ENCODE measurements around the gene WDR53. TPM values are rescaled to one million over a fixed set of nuclear protein-coding genes. Genes with fewer than 3 reads are reported as not detected.
"Not testable (repeated sequence)": the region's sequence is repeated elsewhere in the genome, so short reads cannot be mapped to it uniquely, and the experiment has no call there.

Gene WDR53
- polyA plus RNA-seq, 4 donors: 15.1 to 19.2 (median 18.0) TPM

DNA sequence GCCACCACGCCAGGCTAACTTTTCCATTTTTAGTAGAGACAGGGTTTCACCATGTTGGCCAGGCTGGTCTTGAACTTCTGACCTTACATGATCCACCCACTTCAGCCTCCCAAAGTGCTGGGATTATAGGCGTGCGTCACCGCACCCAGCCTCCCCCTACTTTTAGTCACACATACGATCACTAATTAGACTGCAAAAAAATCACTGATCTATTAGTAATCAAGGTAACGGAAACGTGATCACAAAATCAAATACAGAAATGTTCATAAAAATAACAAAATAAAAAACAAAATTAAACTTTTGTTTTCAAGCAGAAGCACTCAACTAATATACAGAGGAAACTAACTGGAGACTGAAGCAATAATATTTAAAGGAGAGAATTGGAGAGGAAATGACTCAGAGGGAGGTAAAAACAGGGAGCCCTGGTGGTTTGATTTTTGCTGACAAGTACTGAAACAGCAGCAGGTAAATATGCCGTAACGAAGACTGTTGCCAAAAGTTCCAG lies 4.6 kb downstream of the WDR53 start:
- DNase-seq (ENCODE audit: low read depth in 4 of 4, low spot score in 2 of 4): no peak

DNA sequence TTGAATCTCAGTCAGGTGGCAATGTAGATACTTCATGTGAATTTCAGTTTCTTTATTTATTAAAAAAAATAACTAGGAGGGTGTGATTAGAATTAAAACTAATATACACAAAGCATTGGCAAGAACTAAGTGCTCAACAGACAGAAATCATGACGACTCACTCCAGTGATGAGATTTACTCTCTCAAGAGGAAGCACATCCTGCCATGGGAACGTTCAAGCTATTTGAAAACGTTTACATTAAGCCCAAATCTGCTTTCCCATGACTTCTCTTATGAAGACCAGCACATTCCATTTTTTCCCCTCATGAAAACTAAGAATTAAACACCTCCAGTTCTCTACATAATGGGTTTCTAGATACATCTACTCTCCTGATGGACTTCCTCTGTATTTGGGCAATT lies 8.5 kb downstream of the WDR53 start:
- no peak for DNase-seq (ENCODE audit: low read depth in 4 of 4, low spot score in 2 of 4)

DNA sequence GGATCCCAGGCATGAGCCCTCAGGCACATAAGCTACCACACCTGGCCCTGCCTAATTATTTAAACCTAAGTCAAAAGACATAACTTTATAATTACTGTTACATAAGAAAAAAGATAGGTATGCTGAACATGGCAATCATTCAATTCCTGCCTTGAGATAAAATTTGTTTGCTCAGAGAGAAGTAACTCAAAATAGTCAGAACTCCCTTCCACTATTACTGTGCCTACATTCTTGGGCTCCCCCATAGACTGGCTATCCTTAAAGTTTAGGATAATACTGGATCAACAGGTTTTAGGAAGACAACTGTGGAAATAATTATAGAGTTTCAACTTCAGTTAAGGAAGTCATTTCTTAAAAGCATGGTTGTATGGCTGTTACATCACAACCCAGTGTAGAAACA lies 9.9 kb downstream of the WDR53 start:
- no peak for DNase-seq (ENCODE audit: low read depth in 4 of 4, low spot score in 2 of 4)

DNA sequence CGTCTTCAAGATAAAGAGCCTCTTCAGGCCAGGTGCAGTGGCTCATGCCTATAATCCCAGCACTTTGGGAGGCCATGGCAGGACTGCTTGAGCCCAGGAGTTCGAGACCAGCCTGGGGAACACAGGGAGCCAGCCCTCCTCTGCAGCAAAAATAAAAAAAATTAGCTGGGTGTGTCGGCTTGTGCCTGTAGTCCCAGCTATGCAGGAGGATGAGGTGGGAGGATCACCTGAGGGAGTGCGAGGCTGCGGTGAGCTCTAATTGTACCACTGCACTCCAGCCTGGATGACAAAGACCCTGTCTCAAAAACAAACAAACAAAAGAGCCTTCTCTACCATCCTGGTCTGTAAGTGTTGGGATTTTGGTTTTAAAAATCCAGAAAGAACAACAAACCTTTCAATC lies 11.1 kb downstream of the WDR53 start:
- DNase-seq (ENCODE audit: low read depth in 4 of 4, low spot score in 2 of 4): no peak

DNA sequence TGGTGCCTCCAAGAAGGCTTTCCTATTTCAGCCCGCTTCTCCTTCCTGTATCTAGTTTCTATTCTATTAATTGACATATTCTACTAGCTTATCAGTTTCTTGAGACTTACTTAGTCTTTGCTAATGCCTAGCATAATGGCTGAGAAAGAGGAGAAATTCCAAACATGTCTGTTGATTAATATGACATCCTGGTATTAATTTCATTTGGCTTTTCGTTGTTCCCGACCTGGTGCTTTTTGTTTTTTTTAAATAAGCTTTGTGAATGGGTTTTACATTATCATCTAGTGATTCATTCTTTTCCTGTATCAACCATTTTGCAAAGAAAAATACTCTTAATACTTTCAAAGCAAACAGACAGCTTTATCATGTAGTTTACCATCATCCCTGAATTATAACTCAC lies 13.1 kb downstream of the WDR53 start:
- no peak for DNase-seq (ENCODE audit: low read depth in 4 of 4, low spot score in 2 of 4)

DNA sequence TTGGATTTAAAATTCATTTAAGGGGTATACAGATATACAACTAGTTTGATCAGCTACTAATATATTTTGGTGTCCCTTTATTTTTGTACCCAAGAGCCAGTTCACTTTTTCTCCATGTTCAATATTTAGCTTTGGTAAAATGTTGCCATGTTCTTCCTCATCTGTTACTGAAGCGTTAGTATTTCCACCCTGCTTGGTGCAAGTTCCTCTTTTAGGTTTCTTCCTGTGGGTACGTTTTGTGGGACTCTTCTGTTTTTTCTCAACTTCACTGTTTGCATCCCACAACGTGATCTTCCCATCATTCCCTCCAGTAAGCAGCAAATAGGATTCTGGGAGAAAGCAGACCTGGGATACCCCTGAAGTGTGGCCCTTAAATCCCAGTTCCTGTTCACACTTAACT lies 14.1 kb downstream of the WDR53 start:
- DNase-seq (ENCODE audit: low read depth in 4 of 4, low spot score in 2 of 4): no peak

DNA sequence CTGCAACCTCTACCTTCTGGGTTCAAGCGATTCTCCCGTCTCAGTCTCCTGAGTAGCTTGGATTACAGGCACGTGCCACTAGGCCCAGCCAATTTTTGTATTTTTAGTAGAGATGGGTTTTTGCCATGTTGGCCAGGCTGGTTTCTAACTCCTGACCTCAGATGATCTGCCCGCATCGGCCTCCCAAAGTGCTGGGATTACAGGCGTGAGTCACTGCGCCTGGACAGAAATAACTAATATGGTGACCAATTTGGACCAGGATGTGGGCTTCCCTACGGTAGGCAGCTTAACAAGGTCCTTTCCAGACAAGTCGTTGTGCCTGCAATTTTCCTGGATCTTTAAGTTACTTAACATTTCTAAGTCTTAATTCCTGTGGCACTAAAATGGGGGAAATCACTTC lies 14.8 kb downstream of the WDR53 start:
- no peak for DNase-seq (ENCODE audit: low read depth in 4 of 4, low spot score in 2 of 4)

DNA sequence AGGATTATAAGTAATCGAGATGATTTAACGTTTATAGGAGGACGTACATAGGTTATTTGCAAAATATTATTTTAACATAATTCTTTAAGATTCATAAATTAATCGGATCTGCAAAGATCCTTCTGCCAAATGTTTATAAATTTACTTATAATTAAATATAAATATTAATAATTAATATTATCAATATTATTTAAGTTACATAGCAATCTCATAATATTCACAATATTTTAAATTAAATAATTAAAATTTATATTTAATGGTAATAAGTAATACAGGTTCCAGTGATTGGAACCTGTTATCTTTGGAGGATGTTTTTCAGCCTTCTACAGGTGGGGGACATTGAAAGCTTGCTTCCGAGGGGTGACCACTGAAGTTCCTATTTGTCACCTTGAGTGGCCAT lies 16.1 kb downstream of the WDR53 start:
- DNase-seq (ENCODE audit: low read depth in 4 of 4, low spot score in 2 of 4): no peak

DNA sequence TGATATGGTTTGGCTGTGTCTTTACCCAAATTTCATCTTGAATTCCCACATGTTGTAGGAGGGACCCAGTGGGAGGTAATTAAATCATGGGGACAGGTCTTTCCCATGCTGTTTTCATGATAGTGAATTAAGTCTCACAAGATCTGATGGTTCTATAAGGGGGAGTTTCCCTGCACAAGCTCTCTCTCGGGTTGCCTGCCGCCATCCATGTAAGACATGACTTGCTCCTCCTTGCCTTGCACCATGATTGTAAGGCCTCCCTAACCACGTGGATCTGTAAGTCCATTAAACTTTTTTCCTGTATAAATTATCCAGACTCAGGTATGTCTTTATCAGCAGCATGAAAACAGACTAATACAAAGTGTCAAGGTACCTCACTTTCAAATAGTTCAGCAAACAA lies 18.2 kb downstream of the WDR53 start:
- not testable (repeated sequence) for DNase-seq (ENCODE audit: low read depth in 4 of 4, low spot score in 2 of 4)

DNA sequence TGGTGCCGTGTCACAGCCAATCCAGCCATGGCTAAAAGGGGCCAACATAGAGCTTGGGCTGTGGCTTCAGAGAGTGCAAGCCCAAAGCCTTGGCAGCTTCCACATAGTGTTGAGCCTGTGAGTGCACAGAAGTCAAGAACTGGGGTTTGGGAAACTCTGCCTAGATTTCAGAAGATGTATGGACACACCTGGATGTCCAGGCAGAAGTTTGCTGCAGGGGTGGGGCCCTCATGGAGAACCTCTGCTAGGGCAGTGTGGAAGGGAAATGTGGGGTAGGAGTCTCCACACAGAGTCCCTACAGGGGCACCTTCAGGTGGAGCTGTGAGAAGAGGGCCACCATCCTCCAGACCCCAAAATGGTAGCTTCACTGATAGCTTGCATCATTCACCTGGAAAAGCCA lies 19.0 kb downstream of the WDR53 start:
- not testable (repeated sequence) for DNase-seq (ENCODE audit: low read depth in 4 of 4, low spot score in 2 of 4)

DNA sequence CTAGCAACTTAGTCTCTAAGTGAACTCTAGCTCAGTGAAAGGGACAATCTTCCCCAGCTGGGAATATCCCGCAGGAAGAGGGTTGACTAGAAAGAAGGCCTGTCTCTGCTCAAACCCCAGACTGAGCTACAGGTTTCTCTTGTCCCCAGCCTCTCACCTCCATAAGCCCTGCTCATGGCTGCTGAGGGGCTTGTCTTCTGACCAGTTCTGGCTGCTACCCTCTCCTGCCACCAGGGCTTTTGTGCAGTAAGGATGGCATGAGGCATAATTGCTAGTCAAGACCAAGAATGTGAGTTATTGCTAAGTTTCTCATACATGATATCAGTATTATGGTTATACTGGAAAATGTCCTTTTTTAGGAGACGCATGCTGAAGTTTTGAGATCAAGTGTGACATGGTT lies 21.3 kb downstream of the WDR53 start:
- no peak for DNase-seq (ENCODE audit: low read depth in 4 of 4, low spot score in 2 of 4)

DNA sequence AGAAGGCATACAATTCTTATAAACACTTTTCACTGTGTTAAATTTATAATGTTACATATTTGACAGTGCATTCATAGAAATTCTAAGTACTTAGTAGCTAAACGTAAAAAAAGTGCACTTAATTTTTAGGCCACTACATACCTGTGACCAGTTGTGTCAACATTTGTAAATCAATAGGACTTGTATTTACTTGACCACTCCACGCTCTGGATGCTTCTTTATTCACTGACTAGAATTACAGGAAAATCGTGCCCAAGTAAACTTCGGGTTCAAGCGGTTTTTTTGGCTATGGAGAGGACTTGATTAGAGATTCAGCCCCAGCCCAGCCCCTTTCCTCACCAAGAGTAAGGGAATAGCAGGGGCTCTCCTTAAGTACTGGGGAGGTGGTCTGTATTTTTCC lies 21.8 kb downstream of the WDR53 start:
- DNase-seq (ENCODE audit: low read depth in 4 of 4, low spot score in 2 of 4): no peak

DNA sequence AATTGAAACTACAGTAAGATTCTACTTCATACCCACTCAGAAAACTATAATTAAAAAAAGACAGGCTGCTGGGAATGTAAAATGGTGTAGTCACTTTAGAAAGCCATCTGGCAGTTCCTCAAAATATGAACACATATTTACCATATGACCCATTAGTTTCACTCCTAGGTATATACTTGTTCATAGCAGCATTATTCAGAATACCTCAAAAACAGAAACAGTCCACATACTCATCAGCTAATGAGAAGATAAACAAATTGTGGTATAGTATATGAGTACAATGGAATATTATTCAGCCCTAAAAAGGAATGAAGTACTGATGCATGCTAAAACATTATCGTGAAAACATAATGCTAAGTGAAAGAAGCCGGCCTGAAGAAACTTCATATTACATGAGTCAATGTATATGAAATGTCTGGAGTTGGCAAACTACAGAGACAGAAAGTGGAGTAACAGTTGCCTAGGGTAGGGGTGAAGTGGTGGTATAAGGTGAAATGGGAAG lies 23.8 kb downstream of the WDR53 start:
- DNase-seq (ENCODE audit: low read depth in 4 of 4, low spot score in 2 of 4): no peak

DNA sequence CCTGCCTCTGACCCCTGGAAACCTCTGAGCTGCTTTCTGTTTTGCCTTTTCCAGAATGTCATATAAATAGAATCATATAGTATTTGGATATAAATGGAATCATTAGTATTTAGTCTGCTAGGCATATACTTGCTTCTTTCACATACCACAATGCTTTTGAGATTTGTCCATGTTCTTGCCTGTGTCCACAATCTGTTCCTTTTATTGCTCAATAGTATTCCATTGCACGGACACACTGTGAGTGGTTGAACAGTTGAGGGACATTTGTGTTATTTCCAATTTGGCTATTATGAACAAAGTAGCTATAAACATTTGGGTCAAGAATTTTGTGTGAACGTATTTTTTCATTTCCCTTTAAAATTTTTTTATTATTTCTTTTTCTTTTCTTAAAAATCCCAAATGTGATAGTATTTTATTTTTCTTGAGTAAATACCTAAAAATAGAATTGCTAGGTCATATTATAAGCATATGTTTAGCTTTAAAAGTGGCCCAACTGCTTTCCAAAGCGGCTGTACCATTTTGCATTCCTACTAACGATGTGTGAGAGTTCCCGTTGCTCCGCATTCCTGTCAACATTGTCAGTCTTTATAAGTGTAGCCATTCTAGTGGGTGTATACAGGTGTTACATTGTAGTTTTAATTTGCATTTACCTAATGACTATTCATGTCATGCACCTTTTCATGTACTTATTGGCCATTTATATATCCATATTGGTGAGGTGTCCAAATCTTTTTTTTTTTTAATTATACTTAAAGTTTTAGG lies 26.5 kb downstream of the WDR53 start:
- no peak for DNase-seq (ENCODE audit: low read depth in 4 of 4, low spot score in 2 of 4)

DNA sequence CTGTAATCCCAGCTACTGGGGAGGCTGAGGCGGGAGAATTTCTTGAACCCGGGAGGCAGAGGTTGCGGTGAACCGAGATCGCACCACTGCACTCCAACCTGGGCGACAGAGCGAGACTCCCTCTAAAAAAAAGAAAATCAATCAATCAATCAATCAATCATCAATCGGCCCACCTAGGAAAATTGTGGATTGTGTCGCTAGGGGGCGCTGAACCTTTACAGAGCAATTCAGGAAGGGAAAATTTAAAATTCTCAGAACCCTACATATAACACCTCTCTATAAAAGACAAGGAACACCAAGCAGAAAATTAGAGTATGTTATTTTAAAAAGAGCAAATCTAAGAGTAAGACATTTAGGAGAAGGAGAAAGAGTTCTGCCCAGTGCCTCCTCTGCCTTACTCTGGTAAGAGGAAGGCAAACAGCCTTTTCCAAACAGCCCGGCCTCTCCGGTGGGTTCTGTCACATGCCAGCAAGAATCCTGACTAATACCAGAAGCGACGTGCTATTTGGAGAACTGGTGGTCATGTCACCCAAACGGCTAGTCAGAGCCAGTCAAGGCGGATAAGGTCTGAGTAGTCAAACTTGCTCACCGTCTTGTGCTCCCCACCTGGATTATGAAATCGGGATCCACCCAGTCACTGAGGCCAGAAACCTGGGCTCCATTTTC lies 30.9 kb downstream of the WDR53 start:
- no peak for DNase-seq (ENCODE audit: low read depth in 4 of 4, low spot score in 2 of 4)

DNA sequence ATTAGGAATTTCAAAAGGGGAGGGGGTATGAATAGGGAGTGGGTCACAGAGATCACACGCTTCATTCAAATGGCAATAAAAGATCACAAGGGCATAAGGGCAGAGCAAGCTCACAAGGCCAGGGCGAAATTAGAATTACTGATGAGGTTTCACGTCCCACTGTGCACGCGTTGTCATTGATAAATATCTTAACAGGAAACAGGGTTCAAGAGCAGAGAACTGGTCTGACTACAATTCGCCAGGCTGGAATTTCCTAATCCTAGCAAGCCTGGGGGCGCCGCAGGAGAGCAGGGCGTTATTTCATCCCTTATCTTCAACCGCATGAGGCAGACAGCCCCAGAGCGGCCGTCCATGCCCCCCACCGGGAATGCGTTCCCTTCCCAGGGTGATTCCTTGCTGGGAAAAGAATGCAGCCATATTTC lies 35.1 kb downstream of the WDR53 start:
- DNase-seq (ENCODE audit: low read depth in 4 of 4, low spot score in 2 of 4): no peak

DNA sequence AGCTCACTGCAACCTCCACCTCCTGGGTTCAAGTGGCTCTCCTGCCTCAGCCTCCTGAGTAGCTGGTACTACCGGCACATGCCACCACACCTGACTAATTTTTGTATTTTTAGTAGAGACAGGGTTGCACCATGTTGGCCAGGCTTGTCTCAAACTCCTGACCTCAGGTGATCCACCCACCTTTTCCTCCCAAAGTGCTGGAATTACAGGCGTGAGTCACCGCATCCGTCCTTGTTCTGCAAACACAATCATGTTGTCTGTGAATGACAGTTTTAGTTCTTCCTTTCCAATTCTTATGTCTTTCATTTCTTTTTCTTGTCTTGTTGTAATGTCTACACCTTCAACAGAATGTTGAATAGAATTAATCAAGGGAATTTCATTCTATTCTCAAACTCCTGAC lies 36.9 kb downstream of the WDR53 start:
- DNase-seq (ENCODE audit: low read depth in 4 of 4, low spot score in 2 of 4): no peak

DNA sequence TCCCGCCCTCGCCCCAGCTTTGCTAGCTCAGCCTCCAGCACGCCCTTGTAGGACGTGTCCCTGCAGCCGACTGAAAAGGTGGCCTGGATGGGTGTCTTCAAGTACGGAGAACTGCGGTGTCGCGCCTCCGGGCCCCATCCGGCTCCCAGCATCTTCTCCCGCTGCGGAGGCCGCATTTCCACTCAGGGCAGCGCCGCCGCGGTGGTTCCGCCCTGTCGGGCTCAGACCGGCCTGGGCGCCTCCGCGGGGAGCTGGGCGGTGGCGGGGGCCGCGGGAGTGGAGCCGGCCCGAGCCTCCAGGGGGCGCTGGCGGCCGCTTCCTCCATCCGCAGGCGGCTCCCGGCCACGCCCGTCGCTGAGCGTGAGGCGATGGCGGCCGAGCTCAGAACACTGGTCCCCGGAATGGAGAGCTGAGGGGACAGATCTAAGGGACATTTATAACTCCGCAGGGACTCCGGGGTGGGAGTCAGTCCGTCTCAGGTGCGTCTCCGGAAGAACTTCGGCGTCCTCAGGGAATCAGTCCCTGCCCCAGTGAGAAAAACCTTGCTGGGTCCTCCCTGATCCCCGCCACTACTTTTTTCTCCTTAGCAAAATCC lies 39.6 kb downstream of the WDR53 start:
- DNase-seq (ENCODE audit: low read depth in 4 of 4, low spot score in 2 of 4): peak in 3 of 4 donors; percentile 46 to 64 (median 52)

DNA sequence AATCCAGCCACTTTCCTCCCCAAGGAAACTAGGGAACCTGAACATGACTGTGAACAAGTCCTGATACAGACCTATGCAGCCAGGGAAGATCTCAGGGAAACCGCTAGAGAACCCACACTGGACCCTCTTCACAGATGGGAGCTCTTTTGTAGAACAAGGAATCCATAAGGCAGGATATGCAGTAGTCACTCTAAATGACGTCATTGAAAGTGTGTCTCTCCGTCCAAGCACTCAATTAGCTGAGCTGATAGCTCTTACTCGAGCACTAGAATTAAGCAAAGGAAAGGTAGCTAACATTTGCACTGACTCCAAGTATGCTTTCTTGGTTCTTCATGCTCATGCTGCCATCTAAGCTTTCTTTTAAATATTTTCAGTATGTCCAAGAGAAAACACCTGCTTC lies 43.2 kb downstream of the WDR53 start:
- DNase-seq (ENCODE audit: low read depth in 4 of 4, low spot score in 2 of 4): no peak

DNA sequence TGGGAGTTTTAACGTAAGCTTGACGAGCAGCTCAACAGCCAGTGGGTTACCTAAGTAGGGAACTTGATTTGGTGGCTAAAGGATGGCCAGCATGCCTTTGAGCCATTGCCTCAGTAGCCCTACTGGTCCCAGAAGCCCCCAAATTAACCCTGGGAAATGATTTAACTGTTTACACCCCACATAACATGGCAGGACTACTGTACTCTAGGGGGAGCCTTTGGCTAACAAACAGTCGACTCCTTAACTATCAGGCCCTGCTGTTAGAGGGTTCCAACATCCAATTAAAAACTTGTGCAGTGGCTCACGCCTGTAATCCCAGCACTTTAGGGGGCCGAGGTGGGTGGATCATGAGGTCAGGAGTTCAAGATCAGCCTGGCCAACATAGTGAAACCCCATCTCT lies 43.8 kb downstream of the WDR53 start:
- DNase-seq (ENCODE audit: low read depth in 4 of 4, low spot score in 2 of 4): no peak

DNA sequence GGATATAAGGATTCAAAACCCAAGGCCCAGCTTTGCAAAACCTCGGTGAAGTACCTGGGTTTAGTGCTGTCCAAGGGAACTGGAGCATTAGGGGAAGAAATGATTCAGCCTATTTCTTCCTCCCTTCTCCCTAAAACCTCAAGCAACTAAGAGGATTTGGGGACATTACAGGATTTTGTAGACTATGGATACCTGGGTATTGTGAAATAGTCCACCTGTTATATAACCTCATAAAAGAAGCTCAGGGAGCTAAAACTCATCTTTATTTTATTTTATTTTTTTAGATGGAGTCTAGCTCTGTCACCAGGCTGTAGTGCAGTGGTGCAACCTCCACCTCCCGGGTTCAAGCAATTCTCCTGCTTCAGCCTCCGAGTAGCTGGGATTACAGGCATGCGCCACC lies 44.5 kb downstream of the WDR53 start:
- DNase-seq (ENCODE audit: low read depth in 4 of 4, low spot score in 2 of 4): no peak

DNA sequence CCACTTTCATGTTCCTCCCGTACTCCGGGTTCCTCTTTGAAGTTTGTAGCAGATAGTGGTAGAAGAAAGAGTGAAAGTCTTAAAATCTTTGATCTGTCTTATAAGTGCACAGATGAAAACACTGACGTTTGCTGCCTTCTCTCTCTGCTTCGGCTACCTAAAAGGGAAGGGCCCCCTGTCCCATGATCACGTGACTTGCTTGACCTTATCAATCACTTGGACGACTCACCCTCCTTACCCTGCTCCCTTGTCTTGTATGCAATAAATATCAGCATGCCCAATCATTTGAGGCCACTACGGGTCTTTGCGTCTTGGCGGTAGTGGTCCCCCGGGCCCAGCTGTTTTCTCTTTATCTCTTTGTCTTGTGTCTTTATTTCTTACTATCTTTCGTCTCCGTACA lies 47.1 kb downstream of the WDR53 start:
- not testable (repeated sequence) for DNase-seq (ENCODE audit: low read depth in 4 of 4, low spot score in 2 of 4)

All from left renal cortex interstitium (tissue), 4 donors.